ENCODE results near the gene TTN.

GRCh38 chr2:178679891-178680290, 127.3 kb downstream of the TTN start:
- TF ChIP-seq BCLAF1 (IDR thresholded peaks at IDR 0.05): no peak
- TF ChIP-seq CTCF (IDR thresholded peaks at IDR 0.05 in 2 of 3, conservative IDR thresholded peaks at IDR 0.05 in 1 of 3; ENCODE audit: control insufficient read depth in 2 of 3, extremely low read depth in 1 of 3, insufficient read depth in 1 of 3, low read depth in 3 of 3, low read length in 3 of 3): no peak
- no peak for TF ChIP-seq PAX8 (IDR thresholded peaks at IDR 0.05)
- no peak for TF ChIP-seq BHLHE40 (IDR thresholded peaks at IDR 0.05; ENCODE audit: borderline replicate concordance in 1 of 2, low read depth in 2 of 2, low read length in 1 of 2)
- TF ChIP-seq CHD1 (IDR thresholded peaks at IDR 0.05; ENCODE audit: low read depth, low read length): no peak

All from GM12878 (cell line).